ENCODE results near the gene ZNF625. TPM values are rescaled to one million over a fixed set of nuclear protein-coding genes. Genes with fewer than 3 reads are reported as not detected.

Gene ZNF625
- total RNA-seq, 1 experiment from 2014 or later, result 30.7 TPM

DNA sequence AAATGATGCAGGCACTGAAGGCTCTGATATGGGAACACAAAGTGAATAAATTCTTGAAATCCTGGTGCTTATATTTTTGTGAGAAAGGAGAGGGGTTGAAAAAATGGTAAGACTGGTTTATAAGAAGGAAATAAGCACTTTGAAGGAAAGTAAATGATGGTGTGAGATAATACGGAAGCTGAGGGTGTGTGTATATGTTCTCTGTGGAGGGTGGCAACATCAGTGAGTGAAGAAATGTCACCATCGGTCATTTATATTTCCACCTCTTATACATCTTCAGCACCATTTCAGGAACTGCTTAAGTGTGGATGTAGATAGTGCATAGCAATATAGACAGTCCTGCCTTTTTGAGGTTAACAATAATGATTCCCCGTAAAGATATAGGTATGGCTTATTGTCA, 23.8 kb upstream of the ZNF625 start:
- Mint-ChIP-seq H3K9me3 (peaks cover 51 to 79% of the 10 kb centered on the region in 2 experiments), H3K36me3 (ENCODE audit: insufficient read depth in 1 of 3, low read depth in 3 of 3) (peaks cover 46 to 73% (median 56%) of the 10 kb centered on the region in 3 experiments), H3K27me3 (ENCODE audit: low read depth) (no peaks in the 10 kb centered on the region), H3K4me3 (no peak overlapping the region), H3K27ac (no peak overlapping the region), H3K4me1 (peaks cover 3 to 8% of the 10 kb centered on the region in 2 experiments; a peak in 3 of 4 replicates)
- no peak overlapping the region for H4K8ac ChIP-seq (replicated peaks; ENCODE audit: insufficient read length, low read depth, low read length)
- H3K9me3 ChIP-seq (ENCODE audit: control insufficient read depth, low read depth, low read length), result peaks cover 29% of the 10 kb centered on the region
- no peak overlapping the region for H2BK12ac ChIP-seq (ENCODE audit: insufficient read length, low read depth, low read length)
- no peak overlapping the region for H3K9ac ChIP-seq (ENCODE audit: extremely low read depth, insufficient read length, low read length)
- no peak overlapping the region for H2BK120ac ChIP-seq (ENCODE audit: low read depth, low read length, poor library complexity, severe bottlenecking)
- H3K23me2 ChIP-seq (ENCODE audit: insufficient read length, low read depth, low read length, poor library complexity, severe bottlenecking), result no peaks in the 10 kb centered on the region
- no peaks in the 10 kb centered on the region; the same call in 1 of the 2 replicates for H3K4me1 ChIP-seq (ENCODE audit: insufficient read depth, low read length)
- no peak overlapping the region for H3K27ac ChIP-seq (ENCODE audit: insufficient read length, low read depth, low read length)
- WGBS (ENCODE audit: extremely low coverage, insufficient read length, low lambda C conversion rate), result no CpG with 5 or more reads among the region's 3 CpGs
- no peak overlapping the region for H2BK15ac ChIP-seq (ENCODE audit: low read depth, low read length)
- no peak overlapping the region for H2BK5ac ChIP-seq (ENCODE audit: insufficient read length, low read length)
- TF ChIP-seq, protein P1, sequence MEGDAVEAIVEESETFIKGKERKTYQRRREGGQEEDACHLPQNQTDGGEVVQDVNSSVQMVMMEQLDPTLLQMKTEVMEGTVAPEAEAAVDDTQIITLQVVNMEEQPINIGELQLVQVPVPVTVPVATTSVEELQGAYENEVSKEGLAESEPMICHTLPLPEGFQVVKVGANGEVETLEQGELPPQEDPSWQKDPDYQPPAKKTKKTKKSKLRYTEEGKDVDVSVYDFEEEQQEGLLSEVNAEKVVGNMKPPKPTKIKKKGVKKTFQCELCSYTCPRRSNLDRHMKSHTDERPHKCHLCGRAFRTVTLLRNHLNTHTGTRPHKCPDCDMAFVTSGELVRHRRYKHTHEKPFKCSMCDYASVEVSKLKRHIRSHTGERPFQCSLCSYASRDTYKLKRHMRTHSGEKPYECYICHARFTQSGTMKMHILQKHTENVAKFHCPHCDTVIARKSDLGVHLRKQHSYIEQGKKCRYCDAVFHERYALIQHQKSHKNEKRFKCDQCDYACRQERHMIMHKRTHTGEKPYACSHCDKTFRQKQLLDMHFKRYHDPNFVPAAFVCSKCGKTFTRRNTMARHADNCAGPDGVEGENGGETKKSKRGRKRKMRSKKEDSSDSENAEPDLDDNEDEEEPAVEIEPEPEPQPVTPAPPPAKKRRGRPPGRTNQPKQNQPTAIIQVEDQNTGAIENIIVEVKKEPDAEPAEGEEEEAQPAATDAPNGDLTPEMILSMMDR (conservative IDR thresholded peaks at IDR 0.05), result no peak
- H2BK20ac ChIP-seq (ENCODE audit: low read depth, low read length, poor library complexity, severe bottlenecking), result no peak overlapping the region
- H2AK5ac ChIP-seq (ENCODE audit: insufficient read length, low read length), result no peak overlapping the region
- no peak overlapping the region for H4K5ac ChIP-seq (ENCODE audit: insufficient read length, low read depth, low read length)
- no peak overlapping the region for H2AFZ ChIP-seq (ENCODE audit: low read length)
- no peak overlapping the region for H3T11ph ChIP-seq (ENCODE audit: low read length)
- no peaks in the 10 kb centered on the region; the same call in 1 of the 2 replicates for H3K79me2 ChIP-seq (ENCODE audit: insufficient read depth, low read length)
- no peak overlapping the region for H3K56ac ChIP-seq (ENCODE audit: insufficient read length, low read depth, low read length)
- DNase-seq, result no peak
- H3K23ac ChIP-seq (ENCODE audit: insufficient read length, low read depth, low read length), result no peak overlapping the region
- no peaks in the 10 kb centered on the region for H4K20me1 ChIP-seq (ENCODE audit: control insufficient read depth, insufficient read depth, insufficient read length)
- H4K91ac ChIP-seq (ENCODE audit: insufficient read length, low read depth, low read length), result no peak overlapping the region
- no peak overlapping the region for H3K14ac ChIP-seq (ENCODE audit: insufficient read depth, low read length)
- no peak overlapping the region for H3K4ac ChIP-seq (ENCODE audit: low read depth, low read length)
- no peak overlapping the region for H3K18ac ChIP-seq (ENCODE audit: insufficient read length, low read depth, low read length)
- no peaks in the 10 kb centered on the region for H3K27me3 ChIP-seq (ENCODE audit: insufficient read depth, low read length)
- peaks cover 12% of the 10 kb centered on the region for H3K79me1 ChIP-seq (ENCODE audit: insufficient read depth, low read depth, low read length, poor library complexity, severe bottlenecking)
- no peak overlapping the region for H3K4me2 ChIP-seq (ENCODE audit: insufficient read depth, insufficient read length, low read length)
